Kidney (tissue), 14 donors: ENCODE results near the gene GOLGA8N. TPM values are rescaled to one million over a fixed set of nuclear protein-coding genes. Genes with fewer than 3 reads are reported as not detected.

ENCODE experiments used
- DNase-seq, 5 donors: peaks; one replicate each; pipeline ENCODE4 v3.0.0-alpha.2; 2013 to 2020
- FAIRE-seq: peaks from 2 replicates; lab custom pipeline; 2012; peaks lifted over from hg19 to GRCh38; lab: Jason Lieb, UNC
- H3K27ac ChIP-seq, 2 donors: one replicate each; pipeline ENCODE4 v1.7.0; 2013; ENCODE audit warnings: low read depth in 2 of 2, low read length in 2 of 2, inconsistent platforms in 1 of 2
- H3K27me3 ChIP-seq: one replicate; pipeline ENCODE4 v1.7.1; 2013; ENCODE audit warnings: low read length, inconsistent platforms; ENCODE audit not compliant: control insufficient read depth, insufficient read depth
- H3K36me3 ChIP-seq, 3 donors: one replicate each; pipeline versions ENCODE4 v1.7.0 to v1.7.1; 2013; ENCODE audit warnings: low read length in 3 of 3, control low read depth in 1 of 3, inconsistent platforms in 1 of 3; ENCODE audit not compliant: insufficient read depth in 3 of 3, control insufficient read depth in 2 of 3
- H3K4me1 ChIP-seq, 3 donors: one replicate each; pipeline versions ENCODE4 v1.7.0 to v1.7.1; 2013; ENCODE audit warnings: low read length in 3 of 3, inconsistent platforms in 1 of 3, low read depth in 1 of 3; ENCODE audit not compliant: control insufficient read depth in 2 of 3, insufficient read depth in 2 of 3
- H3K4me3 ChIP-seq, 3 donors: one replicate each; pipeline versions ENCODE4 v1.7.0 to v1.8.1; 2013; ENCODE audit warnings: low read length in 3 of 3, control low read depth in 1 of 3, inconsistent platforms in 1 of 3
- H3K9ac ChIP-seq, 3 donors: one replicate each; pipeline versions ENCODE4 v1.7.0 to v1.7.1; 2013; ENCODE audit warnings: low read length in 3 of 3, control low read depth in 1 of 3, inconsistent platforms in 1 of 3
- H3K9me3 ChIP-seq, 3 donors: one replicate each; pipeline versions ENCODE4 v1.7.0 to v1.7.1; 2013; ENCODE audit warnings: low read length in 3 of 3, control low read depth in 1 of 3, inconsistent platforms in 1 of 3; ENCODE audit not compliant: control insufficient read depth in 2 of 3, insufficient read depth in 1 of 3
- CTCF ChIP-seq: IDR thresholded peaks from 3 replicates; pipeline ENCODE4 v1.5.1; 2012; ENCODE audit warnings: mild to moderate bottlenecking, moderate library complexity, borderline replicate concordance; ENCODE audit not compliant: insufficient read depth; ENCODE audit errors: extremely low read depth
- intact Hi-C: fragments of 100-400 bp; cut with DNase I; formaldehyde crosslinking; loops from one replicate; pipeline ENCODE4 v1.11.1; 2022
- polyA plus RNA-seq: library from polyadenylated mRNA; stranded (reverse); fragments of 350-450 nt; fragmentation: Illumina TruSeq; extraction: RNeasy Lipid Tissue Mini Kit (QIAGEN cat#74804); gene quantifications from one replicate; pipeline ENCODE4 v1.2.3, GENCODE V29; 2014; ENCODE audit warnings: low read depth, low replicate concordance; ENCODE audit not compliant: insufficient read depth
- total RNA-seq: library from RNA; stranded (reverse); fragmentation: NEBNext Ultra II Directional; extraction: Animal tissue kit (Norgen Biotek cat#: 25700); gene quantifications from one replicate; pipeline ENCODE4 v1.2.1, GENCODE V29; 2021
- donor health status: control.
- donor health status: control.
- donor health status: control.
- donor health status: control.
- donor health status: control.
- donor health status: DM: yes; HTN: yes; CAD: no.
- donor health status: Normal renal cell carcinoma (clear cell type).

Gene GOLGA8N
- total and polyA plus RNA-seq, 2 donors from 2014 or later: 6.3 to 14.7 TPM

GRCh38 chr15:32636410-32636809 lies 43.2 kb downstream of the GOLGA8N start:
- intact Hi-C loops: no loop called here
- Histone ChIP-seq H3K36me3 (no peaks in the 10 kb centered on the region), H3K27ac (no peak overlapping the region), H3K4me1 (no peaks in the 10 kb centered on the region), H3K27me3 (no peaks in the 10 kb centered on the region), H3K9ac (no peak overlapping the region), H3K9me3 (no peaks in the 10 kb centered on the region), H3K4me3 (no peak overlapping the region)
- DNase-seq (no peak), FAIRE-seq (no peak)
- no peak for TF ChIP-seq CTCF

GRCh38 chr15:32636908-32637567 lies 43.8 kb downstream of the GOLGA8N start:
- DNase-seq (no peak), FAIRE-seq (no peak)

GRCh38 chr15:32637704-32638103 lies 44.4 kb downstream of the GOLGA8N start:
- no peaks in the 10 kb centered on the region for H3K36me3 ChIP-seq
- DNase-seq (no peak), FAIRE-seq (no peak)
- H3K4me1 ChIP-seq: no peaks in the 10 kb centered on the region
- TF ChIP-seq CTCF: no peak
- no peak overlapping the region for H3K27ac ChIP-seq
- intact Hi-C loops: no loop called here
- H3K9ac ChIP-seq: no peak overlapping the region
- H3K4me3 ChIP-seq: no peak overlapping the region
- no peaks in the 10 kb centered on the region for H3K9me3 ChIP-seq
- H3K27me3 ChIP-seq: no peaks in the 10 kb centered on the region

More at GRCh38 chr15:32636908-32637567, 43.8 kb downstream of the GOLGA8N start:
- no peak for TF ChIP-seq CTCF
- Histone ChIP-seq H3K9me3 (no peaks in the 10 kb centered on the region), H3K27me3 (no peaks in the 10 kb centered on the region), H3K9ac (no peak overlapping the region), H3K4me1 (no peaks in the 10 kb centered on the region), H3K4me3 (no peak overlapping the region), H3K36me3 (no peaks in the 10 kb centered on the region), H3K27ac (no peak overlapping the region)
- intact Hi-C loops: no loop called here
